HepG2 (cell line): Measurements from ENCODE around the gene MVP. TPM values are rescaled to one million over a fixed set of nuclear protein-coding genes. Genes with fewer than 3 reads are reported as not detected.

Experiments used
- KIAA2018 ChIP-seq: sonication (generic); formaldehyde crosslinking; IDR thresholded peaks from 2 replicates; pipeline ENCODE4 v1.5.0; 2020; ENCODE audit warnings: mild to moderate bottlenecking, missing genetic modification reagents, borderline replicate concordance
- MAX ChIP-seq: IDR thresholded peaks from 2 replicates; pipeline ENCODE4 v1.6.1; 2012; ENCODE audit warnings: inconsistent platforms
- NRL ChIP-seq: sonication (generic); formaldehyde crosslinking; IDR thresholded peaks from 2 replicates; pipeline ENCODE4 v1.5.0; 2020; ENCODE audit warnings: missing genetic modification reagents, mild to moderate bottlenecking, moderate library complexity, borderline replicate concordance
- TRIM22 ChIP-seq: fragments of 450-650 bp; IDR thresholded peaks from 2 replicates; pipeline ENCODE4 v1.6.1; 2017
- UBTF ChIP-seq: sonication (generic); formaldehyde crosslinking; IDR thresholded peaks from 2 replicates; pipeline ENCODE4 v1.4.0; 2020; ENCODE audit warnings: mild to moderate bottlenecking, missing genetic modification reagents
- ZNF839 ChIP-seq: sonication (generic); formaldehyde crosslinking; IDR thresholded peaks from 2 replicates; pipeline ENCODE4 v1.4.0; 2020; ENCODE audit warnings: missing genetic modification reagents, mild to moderate bottlenecking, borderline replicate concordance
- polyA plus RNA-seq, 8 experiments: library from polyadenylated mRNA; depleted of rRNA in 3 of 8; stranded (reverse) in 7 of 8; unstranded in 1 of 8; fragments of >200 nt; fragmentation: Illumina TruSeq in 4 of 8; extraction: Trizol in 4 of 8; gene quantifications; 2 replicates each; pipeline versions ENCODE4 v1.2.1 to v1.2.3, GENCODE V29; 2011 to 2016; ENCODE audit warnings: low read depth in 4 of 8, missing spikeins in 1 of 8, mixed read lengths in 1 of 8; ENCODE audit not compliant: insufficient read depth in 1 of 8
- total RNA-seq, 5 experiments: library from RNA; depleted of rRNA; stranded (reverse); fragments of >200 nt; fragmentation: Illumina TruSeq; extraction: Trizol; gene quantifications; 2 replicates each; pipeline ENCODE4 v1.2.3, GENCODE V29; 2016; ENCODE audit warnings: low read depth in 1 of 5

Gene MVP
- total and polyA plus RNA-seq, 2 of the 13 experiments (the other 11 are each of a cell fraction or from before 2014, with no cell fraction given), result 22.9 to 43.5 TPM

- TF ChIP-seq KIAA2018 (CRISPR knock-in tag) (no peak), UBTF (CRISPR knock-in tag) (0 out of 2 replicates have a peak, but pooled peaks have one; percentile 9), NRL (CRISPR knock-in tag) (peak; percentile 67; the same call in 1 of the 2 replicates), MAX (0 out of 2 replicates have a peak, but pooled peaks have one; percentile 12), TRIM22 (no peak), ZNF839 (peak; percentile 29; the same call in 1 of the 2 replicates)
- TF ChIP-seq, all 625 proteins: peak for 18
These were observed 72.2 kb downstream of the MVP start (continued) for GRCh38 chr16:29892458-29892813.
